ENCODE results near the gene EIF2S1. TPM values are rescaled to one million over a fixed set of nuclear protein-coding genes. Genes with fewer than 3 reads are reported as not detected.
"Not testable (repeated sequence)": the region's sequence is repeated elsewhere in the genome, so short reads cannot be mapped to it uniquely, and the experiment has no call there.

Gene EIF2S1
- total RNA-seq, 1 experiment from 2014 or later, result 116 TPM

DNA sequence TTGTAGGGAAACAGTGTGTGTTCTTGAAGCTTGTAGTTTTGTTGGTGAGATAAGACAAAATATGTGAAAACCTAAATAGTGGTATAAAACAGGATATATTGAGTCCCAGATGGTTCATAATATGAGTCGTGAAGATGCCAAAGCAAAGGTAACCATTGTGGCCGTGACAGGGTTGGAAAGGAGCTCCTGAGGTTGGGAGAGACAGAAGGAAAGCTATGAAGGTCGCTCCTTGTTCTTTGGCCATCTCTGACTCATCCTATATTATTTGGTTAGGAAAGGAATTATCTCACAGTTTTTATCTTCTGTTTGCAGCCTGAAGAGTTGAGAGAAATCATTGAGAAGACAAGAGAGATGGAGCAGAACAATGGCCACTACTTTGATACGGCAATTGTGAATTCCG is 27.7 kb upstream of the EIF2S1 start:
- ChIA-PET CTCF (no interaction called here), POLR2A (no interaction called here)
- TF ChIP-seq POLR2AphosphoS5 (IDR thresholded peaks at IDR 0.05; ENCODE audit: low read depth, low read length) (no peak), SIN3A (IDR thresholded peaks at IDR 0.05; ENCODE audit: borderline replicate concordance, insufficient read depth, low read depth, low read length) (no peak)
- TF ChIP-seq, protein P1, sequence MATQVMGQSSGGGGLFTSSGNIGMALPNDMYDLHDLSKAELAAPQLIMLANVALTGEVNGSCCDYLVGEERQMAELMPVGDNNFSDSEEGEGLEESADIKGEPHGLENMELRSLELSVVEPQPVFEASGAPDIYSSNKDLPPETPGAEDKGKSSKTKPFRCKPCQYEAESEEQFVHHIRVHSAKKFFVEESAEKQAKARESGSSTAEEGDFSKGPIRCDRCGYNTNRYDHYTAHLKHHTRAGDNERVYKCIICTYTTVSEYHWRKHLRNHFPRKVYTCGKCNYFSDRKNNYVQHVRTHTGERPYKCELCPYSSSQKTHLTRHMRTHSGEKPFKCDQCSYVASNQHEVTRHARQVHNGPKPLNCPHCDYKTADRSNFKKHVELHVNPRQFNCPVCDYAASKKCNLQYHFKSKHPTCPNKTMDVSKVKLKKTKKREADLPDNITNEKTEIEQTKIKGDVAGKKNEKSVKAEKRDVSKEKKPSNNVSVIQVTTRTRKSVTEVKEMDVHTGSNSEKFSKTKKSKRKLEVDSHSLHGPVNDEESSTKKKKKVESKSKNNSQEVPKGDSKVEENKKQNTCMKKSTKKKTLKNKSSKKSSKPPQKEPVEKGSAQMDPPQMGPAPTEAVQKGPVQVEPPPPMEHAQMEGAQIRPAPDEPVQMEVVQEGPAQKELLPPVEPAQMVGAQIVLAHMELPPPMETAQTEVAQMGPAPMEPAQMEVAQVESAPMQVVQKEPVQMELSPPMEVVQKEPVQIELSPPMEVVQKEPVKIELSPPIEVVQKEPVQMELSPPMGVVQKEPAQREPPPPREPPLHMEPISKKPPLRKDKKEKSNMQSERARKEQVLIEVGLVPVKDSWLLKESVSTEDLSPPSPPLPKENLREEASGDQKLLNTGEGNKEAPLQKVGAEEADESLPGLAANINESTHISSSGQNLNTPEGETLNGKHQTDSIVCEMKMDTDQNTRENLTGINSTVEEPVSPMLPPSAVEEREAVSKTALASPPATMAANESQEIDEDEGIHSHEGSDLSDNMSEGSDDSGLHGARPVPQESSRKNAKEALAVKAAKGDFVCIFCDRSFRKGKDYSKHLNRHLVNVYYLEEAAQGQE (IDR thresholded peaks at IDR 0.05; ENCODE audit: insufficient read depth in 1 of 2, low read depth in 2 of 2, low read length in 1 of 2), result no peak
- in situ Hi-C loops (cut with HindIII; ENCODE audit: low pct_unique_long_range_greater_than_20kb, low sequenced_read_pairs), result no loop called here
- H3K4me1 ChIP-seq (ENCODE audit: control insufficient read depth, insufficient read depth, low read length), result peaks cover 9% of the 10 kb centered on the region
- intact Hi-C loops (cut with micrococcal nuclease; ENCODE audit: unreplicated experiment), result no loop called here
- H3K9me3 ChIP-seq (ENCODE audit: control insufficient read depth, insufficient read depth, low read depth, low read length), result no peaks in the 10 kb centered on the region
- DNase-seq (ENCODE audit: low read depth, low spot score) (no peak), ATAC-seq (no peak)
- no peak overlapping the region for H3K27ac ChIP-seq (ENCODE audit: low read length)
- peaks cover 28% of the 10 kb centered on the region for H3K36me3 ChIP-seq (ENCODE audit: control insufficient read depth, insufficient read depth, low read length)
- no TSS peak for BruUV-seq (replicated peaks)
- H3K27me3 ChIP-seq (ENCODE audit: control insufficient read depth, insufficient read depth, low read length), result no peaks in the 10 kb centered on the region
- H3K4me3 ChIP-seq (ENCODE audit: low read depth in 2 of 2, low read length in 2 of 2), result no peak overlapping the region

DNA sequence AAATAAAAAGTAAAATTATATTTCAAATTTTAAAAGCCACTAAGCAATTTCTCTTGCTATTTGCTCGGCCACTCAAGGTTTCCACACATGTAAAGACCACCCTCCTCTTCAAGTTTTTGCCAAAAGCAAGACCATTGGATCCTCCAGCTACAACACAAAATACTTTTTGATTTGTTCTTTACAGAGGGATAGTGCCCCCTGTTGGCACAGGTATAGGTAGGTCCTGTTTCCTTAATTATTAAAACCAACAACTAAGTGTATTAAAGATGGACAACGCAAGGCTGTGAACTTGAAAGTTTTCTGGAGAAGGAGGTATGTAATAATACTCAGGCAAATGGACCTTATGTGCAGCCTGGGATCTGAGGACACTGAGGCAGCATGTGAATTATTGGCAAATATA is 24.3 kb upstream of the EIF2S1 start:
- in situ Hi-C loops (cut with HindIII; ENCODE audit: low pct_unique_long_range_greater_than_20kb, low sequenced_read_pairs), result no loop called here
- Histone ChIP-seq H3K27ac (ENCODE audit: low read length) (no peak overlapping the region), H3K4me3 (ENCODE audit: low read depth in 2 of 2, low read length in 2 of 2) (no peak overlapping the region), H3K9me3 (ENCODE audit: control insufficient read depth, insufficient read depth, low read depth, low read length) (no peaks in the 10 kb centered on the region), H3K4me1 (ENCODE audit: control insufficient read depth, insufficient read depth, low read length) (peaks cover 9% of the 10 kb centered on the region), H3K27me3 (ENCODE audit: control insufficient read depth, insufficient read depth, low read length) (no peaks in the 10 kb centered on the region), H3K36me3 (ENCODE audit: control insufficient read depth, insufficient read depth, low read length) (peaks cover 35% of the 10 kb centered on the region)
- CTCF ChIA-PET, result no interaction called here
- intact Hi-C loops (cut with micrococcal nuclease; ENCODE audit: unreplicated experiment), result no loop called here
- no peak for TF ChIP-seq SIN3A (IDR thresholded peaks at IDR 0.05; ENCODE audit: borderline replicate concordance, insufficient read depth, low read depth, low read length)
- TF ChIP-seq, protein P2, sequence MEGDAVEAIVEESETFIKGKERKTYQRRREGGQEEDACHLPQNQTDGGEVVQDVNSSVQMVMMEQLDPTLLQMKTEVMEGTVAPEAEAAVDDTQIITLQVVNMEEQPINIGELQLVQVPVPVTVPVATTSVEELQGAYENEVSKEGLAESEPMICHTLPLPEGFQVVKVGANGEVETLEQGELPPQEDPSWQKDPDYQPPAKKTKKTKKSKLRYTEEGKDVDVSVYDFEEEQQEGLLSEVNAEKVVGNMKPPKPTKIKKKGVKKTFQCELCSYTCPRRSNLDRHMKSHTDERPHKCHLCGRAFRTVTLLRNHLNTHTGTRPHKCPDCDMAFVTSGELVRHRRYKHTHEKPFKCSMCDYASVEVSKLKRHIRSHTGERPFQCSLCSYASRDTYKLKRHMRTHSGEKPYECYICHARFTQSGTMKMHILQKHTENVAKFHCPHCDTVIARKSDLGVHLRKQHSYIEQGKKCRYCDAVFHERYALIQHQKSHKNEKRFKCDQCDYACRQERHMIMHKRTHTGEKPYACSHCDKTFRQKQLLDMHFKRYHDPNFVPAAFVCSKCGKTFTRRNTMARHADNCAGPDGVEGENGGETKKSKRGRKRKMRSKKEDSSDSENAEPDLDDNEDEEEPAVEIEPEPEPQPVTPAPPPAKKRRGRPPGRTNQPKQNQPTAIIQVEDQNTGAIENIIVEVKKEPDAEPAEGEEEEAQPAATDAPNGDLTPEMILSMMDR (IDR thresholded peaks at IDR 0.05), result peak; percentile 58
- ATAC-seq, result no peak
- BruUV-seq (replicated peaks), result no TSS peak
- POLR2A ChIA-PET, result no interaction called here
- DNase-seq (ENCODE audit: low read depth, low spot score), result no peak

DNA sequence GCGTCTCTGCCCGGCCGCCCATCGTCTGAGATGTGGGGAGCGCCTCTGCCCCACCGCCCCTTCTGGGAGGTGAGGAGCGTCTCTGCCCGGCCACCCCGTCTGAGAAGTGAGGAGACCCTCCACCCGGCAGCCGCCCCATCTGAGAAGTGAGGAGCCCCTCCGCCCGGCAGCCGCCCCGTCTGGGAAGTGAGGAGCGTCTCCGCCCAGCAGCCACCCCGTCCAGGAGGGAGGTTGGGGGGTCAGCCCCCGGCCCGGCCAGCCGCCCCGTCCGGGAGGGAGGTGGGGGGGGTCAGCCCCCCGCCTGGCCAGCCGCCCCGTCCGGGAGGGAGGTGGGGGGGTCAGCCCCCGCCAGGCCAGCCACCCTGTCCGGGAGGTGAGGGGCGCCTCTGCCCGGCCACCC is 18.9 kb upstream of the EIF2S1 start:
- CTCF ChIA-PET; DNase-seq (ENCODE audit: low read depth, low spot score); H3K27ac ChIP-seq (ENCODE audit: low read length); POLR2A ChIA-PET; H3K9me3 ChIP-seq (ENCODE audit: control insufficient read depth, insufficient read depth, low read depth, low read length); ATAC-seq; BruUV-seq (replicated peaks); intact Hi-C loops (cut with micrococcal nuclease; ENCODE audit: unreplicated experiment); H3K4me3 ChIP-seq (ENCODE audit: low read depth in 2 of 2, low read length in 2 of 2); H3K27me3 ChIP-seq (ENCODE audit: control insufficient read depth, insufficient read depth, low read length); H3K4me1 ChIP-seq (ENCODE audit: control insufficient read depth, insufficient read depth, low read length); in situ Hi-C loops (cut with HindIII; ENCODE audit: low pct_unique_long_range_greater_than_20kb, low sequenced_read_pairs): not testable (repeated sequence)
- H3K36me3 ChIP-seq (ENCODE audit: control insufficient read depth, insufficient read depth, low read length), result peaks cover 20% of the 10 kb centered on the region

All from Panc1 (cell line).